Activated T-helper 1 cell treated with anti-CD3 and anti-CD28 coated beads, Interleukin-2, amount 50 U/mL, for 16 hours (primary cell): ENCODE results near the gene CUX1.

Experiments used
- DNase-seq, 2 donors: peaks; one replicate each; pipeline ENCODE4 v3.0.0-alpha.2; 2020; ENCODE audit warnings: low read depth in 1 of 2, low spot score in 1 of 2

CUX1 gene

DNA sequence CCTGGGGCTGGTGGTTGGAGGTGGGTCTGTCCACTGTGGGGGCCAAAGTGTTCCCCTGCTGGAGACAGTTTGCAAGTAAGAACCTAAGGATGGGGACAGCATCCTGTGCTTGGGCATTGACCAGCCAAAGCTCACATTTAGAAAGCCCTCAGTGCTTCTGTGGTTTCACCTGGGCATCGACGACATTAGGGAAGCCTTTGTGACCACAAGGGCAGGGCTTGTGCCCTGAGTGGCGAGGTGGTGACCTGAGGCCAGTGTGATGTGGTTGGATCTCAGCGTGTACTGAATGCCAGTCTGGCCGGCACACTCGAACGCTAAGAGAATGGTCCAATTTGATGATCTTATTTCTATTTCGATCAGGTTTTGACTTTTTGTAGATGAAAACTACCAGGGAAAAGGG, 437.1 kb downstream of the CUX1 start:
- DNase-seq: no peak

DNA sequence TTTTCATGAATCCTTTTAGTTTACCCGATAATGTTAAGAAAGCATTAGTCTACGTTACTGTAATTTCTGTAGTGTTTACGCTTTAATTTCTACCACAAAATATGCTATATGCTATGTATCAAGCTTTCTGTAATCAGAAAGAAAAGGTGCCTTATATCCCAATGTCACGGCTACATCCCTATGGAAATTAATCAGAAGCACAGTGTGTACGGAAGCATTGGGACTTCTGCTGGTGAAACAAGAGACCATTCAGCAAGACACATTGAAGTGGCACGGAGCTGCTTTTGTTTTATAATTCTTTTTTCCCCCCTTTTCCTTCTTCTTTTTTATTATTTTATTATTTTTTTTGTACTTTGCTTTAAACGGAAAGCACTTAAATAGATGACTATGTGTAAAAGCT, 438.1 kb downstream of the CUX1 start:
- DNase-seq: no peak

DNA sequence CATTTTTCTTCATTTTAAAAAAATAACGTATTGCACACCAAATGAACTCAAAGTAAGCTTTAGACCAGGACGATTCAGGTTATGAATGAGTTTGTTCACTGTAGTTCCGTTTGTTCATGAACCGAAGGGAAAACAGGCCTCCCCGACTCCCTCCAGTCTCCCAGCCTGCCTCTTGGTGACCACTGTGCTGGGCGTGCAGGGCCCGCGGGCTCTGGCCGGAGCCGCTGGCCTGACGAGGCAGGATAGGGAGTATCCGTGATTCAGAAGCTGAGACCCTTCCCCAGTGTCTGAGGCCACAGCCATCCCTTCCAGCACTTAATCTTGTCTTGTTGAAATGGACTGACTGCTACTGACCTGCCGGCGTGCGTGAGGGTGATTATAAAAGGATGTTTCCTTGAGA, 438.5 kb downstream of the CUX1 start:
- DNase-seq: no peak

DNA sequence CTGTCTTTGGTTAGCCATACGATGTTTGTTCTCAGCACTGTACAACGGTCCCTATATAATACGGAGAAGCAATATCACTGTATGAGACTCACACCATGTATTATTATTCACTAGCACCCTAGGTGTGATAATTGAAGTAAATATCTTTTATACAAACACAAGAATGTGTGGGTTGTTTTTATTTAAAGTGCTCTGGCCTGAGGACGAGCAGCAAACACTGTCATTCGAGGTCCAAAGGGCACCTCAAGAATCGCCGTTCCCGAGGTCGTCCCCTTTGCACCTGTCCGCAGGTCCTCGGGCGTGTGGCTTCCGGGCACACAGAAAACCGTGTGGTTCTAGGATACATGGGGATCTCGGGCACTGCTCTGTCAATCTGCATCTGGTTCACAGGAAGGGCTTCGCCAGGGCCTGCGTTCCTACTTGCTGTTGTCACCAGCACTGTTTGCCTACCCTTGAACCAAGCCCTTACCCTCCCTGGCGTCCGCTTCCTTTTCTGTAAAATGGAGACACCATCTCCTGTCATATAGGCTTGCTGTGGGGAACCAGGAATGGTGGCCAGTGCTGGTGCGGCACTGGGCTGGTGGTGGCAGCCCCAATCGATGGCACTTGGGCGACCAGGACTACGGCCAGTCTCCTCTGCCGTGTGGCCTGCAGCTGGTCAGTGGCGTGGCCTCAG, 440.8 kb downstream of the CUX1 start:
- no peak for DNase-seq

DNA sequence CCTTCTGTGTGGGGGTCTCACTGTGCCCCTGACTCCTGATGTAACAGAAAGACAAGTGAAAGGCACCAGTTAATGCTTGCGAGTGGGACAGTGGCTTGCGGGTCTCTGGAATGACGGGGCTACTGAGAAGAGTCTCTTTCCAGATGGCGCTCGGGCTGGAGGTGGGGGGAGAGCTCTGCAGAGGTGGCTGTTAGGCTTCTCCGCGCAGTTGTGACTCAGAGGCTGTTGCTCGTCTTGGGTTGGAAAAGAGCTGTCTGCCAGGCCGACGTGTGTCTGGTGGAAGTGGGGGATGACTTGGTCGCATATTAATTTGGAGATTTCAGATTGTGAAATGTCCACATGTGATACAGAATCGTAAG, 441.3 kb downstream of the CUX1 start:
- no peak for DNase-seq

DNA sequence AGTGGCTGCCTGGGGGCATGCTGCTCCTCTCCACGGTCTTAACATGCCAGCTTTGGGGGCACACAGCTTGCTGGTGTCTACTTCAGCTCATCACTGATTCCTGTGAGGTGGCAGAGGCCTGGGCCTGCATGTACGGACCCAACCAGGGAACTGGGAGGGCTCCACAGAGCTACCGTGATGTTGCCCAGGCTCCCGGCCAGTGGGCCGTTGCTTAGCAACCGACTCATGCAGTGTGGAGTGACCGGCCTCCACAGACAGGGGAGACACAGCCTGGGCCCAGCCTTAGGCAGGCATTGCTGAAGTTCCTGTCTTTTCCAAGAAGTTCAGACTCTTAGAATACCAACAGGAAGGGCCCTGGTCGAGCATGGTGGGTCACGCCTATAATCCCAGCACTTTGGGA, 443.4 kb downstream of the CUX1 start:
- no peak for DNase-seq

DNA sequence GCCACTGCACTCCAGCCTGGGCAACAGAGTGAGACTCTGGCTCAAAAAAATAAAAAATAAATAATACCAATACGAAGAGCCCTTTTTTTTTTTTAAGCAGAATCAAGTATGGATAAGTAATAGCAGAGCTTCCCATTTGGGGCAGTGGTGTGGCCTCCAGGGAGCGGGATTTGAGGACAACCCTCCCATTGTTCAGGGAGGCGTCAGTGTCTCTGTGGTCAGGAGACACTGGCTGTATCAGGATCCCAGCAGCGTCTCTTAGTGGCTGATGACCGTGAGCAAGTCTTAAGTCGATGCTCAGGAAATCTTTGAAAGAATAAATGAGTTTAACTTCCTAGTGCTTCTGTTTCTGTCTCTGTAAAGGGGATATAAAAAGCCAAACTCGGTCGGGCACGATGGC, 444.0 kb downstream of the CUX1 start:
- DNase-seq: no peak

DNA sequence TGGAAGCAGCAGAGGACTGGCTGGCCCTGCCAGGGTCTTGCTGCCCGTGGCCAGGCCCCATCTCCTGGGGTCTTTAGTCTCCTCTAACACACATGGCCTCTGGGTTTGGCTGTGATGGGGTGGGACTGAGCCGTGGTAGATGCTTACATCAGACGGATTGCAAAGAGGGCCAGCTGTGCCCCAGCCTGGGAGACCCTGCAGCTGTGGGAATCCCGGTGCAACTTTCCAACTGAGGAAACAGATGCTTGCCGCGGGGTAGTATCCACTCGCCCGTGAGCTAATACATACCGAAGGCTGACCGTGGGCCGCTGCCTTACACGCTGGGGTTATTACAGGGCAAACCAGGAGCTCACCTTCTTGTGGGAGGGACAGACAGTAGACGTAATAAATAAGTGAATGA, 445.1 kb downstream of the CUX1 start:
- no peak for DNase-seq

DNA sequence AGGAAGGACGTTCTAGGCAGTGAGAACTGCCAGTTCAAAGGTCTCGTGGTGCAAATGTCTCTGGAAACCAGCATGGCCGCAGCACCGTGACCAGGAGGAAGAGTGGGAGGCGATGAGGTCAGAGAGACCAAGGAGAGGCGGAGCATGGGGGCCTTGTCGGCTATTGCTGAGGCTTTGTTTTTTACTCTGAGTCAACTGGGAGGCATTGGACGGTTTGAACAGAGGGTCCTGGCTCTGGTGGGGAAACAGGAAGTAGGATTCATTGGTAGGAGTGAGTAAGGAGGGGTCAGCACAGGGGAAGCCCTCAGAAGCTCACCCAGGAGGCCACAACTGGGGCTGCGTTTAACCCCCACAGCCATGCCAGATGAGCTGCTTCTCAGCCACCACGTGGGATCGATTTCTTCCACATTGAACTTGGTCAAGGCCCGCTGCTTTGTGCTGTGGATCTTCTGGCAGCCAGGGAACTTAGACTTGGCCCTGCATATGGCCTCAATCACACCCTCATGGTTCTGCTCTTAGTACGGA, 447.0 kb downstream of the CUX1 start:
- DNase-seq: no peak

DNA sequence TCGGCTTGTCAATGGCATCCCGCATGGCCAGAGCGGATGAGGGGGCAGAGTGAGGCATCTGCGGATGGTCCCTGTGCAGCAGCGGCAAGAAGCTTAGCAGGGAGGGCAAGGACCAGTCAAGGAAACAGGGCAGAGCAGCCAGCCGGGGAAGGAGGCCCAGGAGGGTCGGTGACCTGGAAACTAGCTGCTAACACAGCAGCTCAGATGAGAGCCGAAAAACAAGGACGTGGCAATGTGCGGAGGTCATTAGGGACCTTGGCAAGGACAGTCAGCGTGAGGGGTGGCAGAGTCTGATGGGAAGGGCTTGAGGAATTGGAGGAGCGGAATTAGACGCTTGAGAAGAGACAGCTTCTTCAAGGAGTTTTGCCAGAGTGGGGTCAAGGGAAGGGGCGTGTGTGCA, 449.1 kb downstream of the CUX1 start:
- DNase-seq: no peak

DNA sequence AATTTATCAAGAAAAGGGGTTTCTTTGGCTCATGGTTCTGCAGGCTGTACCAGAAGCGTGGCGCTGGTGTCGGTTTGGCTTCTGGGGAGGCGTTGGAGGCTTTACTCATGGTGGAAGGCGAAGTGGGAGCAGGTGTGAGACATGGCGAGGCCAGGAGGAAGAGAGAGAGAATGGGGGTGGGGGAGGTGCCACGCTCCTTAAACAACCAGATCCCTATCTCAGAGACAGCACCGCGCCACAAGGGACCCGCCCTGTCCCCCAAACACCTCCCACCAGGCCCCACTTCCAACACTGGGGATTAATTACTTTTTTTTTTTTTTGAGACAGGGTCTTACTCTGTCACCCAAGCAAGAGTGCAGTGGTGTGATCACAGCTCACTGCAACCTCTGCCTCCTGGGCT, 451.2 kb downstream of the CUX1 start:
- DNase-seq: no peak

DNA sequence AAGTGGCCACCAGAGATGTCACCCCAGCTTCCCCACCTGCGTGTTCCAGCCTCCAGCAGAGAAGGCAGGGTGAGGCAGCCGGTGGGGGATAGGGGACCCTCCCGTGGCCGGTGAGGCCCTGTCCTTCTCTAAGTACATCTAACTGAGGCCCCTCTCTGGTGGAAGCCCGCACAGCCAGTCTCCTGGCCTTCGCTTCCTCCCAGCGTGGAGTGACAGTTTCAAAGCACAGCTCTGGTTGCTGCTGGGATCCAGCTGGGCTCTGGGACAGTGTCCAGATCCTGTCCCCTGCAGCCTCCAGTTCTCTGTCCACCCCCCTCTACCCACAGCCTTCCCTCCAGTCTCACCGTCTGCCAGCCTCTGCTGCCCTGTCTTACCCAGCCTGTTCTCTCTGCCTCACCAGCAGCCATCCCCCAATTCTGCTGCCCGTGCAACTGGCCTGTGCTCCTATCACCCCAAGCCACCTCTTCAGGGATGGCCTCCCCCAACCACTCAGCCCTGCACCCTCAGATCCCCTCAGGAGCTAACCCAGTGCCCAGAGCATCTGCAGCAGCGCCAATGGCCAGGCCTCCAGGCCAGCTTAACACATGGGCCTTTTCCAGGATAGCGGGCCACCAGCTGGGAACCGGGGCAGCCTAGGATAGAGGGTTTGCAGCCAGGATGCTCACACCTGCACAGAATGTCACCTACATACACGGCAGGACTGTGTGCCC, 452.9 kb downstream of the CUX1 start:
- DNase-seq: no peak

DNA sequence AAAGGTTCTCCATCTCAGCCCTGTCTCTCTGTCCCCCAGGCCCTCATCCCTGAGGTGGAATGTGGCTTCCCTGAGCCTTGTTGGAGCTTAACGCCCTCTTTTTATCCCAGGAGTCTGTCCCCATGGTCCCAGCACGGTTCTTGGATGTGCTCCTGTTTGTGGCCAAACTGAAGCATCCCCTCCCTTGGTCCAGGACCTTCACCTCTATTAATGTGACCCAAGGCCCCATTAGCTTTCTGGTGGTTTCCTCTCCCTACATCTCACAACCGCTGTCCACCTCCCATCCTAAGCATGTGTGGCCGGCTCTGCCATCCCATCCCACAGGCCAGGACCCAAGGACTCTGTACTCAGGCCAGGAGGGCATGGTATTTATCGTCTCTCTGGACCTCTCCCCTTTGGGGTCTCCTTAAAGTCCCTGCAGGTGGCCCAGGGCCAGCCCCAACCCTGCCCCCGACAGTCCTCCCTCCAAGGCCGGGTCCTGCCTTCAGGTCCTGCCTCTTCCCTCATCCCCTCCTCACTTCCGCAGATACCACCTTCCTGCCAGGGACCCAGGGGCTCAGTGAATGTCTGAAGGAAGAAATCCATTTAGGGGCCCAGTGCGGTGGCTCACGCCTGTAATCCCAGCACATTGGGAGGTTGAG, 453.9 kb downstream of the CUX1 start:
- DNase-seq: no peak

DNA sequence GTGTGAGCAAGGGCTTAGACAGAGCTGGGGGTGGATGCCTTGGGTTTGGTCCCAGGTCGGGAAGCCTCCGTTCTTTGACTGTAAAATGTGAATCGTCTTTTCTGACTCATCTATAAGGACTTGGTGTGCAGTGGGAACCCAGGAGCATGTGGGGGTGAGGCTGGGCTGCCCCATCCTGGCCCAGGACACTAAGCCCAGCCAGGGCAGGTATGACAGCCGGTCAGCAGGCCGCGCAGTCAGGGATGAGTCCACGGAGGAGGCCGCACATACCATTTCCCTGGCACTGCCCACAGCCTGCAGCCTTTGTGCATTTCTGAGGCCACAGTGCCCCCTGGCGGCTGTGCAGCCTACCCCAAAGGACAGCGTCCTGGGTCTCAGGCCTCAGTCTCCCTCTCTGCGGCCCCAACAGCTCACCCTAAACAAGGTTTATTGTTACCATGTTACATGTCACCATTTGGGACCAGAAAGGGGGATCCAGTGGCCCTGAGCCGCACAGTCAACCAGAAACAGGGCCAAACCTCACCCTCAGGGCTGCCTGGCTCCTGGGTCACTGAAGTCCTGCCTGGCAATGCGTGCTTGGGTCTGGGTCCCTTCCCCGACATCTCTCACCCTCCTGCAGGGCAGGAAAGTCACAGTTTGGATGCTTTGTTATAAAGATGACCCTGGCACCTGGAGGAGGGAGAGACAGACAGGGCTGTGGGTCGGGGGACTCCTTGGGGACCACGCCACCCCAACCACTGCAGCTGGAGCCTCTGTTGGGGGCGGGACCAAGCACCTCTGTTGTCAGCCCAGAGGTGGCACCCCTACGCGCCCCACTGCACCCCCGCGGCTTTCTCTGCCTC, 454.9 kb downstream of the CUX1 start:
- DNase-seq: peak; percentile 66 to 67

DNA sequence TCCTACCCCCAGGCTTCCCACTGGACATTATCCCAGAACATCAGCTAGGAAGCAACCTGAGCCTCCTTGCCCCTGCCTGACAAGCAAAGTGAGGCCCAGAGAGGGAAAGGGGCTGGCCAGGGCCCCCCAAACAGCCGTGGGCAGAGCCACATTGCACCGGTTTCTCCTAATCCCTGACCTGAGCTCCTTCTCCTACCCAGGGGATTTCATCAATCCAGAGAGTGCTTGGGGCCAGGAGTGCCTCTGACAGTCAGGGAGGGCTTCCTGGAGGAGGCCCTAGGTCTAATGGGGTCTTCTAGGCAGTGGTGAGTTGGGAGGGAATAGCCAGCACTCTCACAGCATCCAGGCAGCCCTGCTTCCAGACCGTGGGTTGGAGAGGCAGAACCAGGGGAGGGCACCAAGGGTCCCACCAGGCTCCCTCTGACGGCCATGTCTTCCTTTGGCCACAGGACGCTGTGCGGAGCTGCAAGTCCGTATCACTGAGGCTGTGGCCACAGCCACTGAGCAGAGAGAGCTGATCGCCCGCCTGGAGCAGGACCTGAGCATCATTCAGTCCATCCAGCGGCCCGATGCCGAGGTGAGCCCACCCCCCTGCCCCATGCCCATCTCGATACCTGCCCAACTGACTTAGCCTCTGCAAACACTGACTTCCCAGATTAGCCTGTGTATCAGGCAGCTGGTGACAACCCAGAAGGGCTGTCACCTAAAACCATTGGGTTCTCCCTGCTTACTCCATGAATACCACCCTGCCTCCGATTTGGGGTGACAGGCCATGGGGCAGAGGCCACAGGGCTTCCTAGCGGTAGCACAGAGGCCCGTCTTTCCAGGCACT, 455.7 kb downstream of the CUX1 start:
- no peak for DNase-seq

DNA sequence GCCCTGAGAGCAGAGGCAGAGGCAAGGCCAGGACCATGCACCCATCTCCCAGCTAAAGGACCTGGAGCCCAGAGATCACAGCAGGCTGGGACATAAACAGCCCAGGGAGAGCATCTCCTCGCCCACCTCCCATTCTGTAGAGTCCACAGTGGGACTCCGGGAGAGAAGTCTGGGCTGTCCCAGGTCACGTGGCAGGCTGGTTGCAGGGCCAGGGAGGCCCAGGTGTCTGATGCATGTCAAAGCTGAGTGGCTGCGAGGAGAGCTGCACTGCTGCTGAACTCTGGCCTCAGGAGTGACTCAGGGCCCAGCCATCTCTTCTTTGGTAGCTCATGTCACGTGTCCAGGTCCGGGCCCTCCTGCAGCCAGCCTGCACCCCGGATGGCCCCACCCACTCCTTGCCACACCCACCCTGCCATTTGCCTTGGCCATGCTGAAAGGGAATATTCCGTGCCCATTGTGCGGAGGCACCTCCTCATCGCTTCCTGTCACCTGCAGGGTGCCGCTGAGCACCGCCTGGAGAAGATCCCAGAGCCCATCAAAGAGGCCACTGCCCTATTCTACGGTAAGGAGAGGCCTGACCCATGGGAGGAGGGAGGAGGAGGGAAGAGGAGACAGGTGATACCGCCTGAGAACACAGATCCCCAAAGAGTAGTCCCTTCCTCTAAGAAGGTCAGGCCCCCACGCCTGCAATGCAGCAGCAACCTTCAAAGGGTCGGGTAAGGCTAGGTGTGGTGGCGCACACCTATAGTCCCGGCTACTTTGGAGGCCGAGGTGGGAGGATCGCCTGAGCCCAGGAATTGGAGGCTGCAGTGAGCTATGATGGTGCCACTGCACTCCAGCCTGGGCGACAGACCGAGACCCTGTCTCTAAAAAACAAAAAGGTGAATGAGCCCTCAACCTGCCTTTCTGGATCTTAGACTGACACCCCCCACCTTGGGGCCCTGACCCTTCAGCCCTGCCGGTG, 456.6 kb downstream of the CUX1 start:
- DNase-seq: no peak

DNA sequence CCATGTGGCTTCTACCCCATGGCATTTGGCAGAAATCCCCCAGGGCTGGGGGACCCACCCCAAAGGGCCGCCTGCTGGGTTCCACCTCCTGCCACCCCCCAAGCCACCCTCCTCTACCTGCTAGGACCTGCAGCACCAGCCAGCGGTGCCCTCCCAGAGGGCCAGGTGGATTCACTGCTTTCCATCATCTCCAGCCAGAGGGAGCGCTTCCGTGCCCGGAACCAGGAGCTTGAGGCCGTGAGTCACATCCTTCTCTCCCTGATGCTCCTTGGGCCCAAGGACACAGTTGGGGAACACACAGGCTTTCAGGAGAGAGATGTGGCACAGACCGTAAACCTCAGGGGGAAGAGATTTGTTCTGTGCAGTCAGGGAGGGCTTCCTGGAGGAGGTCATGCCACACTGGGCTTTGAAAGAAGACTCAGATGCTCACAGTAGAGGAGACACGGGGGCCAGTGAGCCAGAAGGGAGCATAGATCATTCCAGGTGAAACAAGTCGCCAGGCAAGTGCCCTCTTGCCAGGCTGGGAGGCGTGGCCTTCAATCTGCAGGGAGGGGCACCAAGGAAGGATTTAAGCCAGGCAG, 457.8 kb downstream of the CUX1 start:
- DNase-seq: no peak

DNA sequence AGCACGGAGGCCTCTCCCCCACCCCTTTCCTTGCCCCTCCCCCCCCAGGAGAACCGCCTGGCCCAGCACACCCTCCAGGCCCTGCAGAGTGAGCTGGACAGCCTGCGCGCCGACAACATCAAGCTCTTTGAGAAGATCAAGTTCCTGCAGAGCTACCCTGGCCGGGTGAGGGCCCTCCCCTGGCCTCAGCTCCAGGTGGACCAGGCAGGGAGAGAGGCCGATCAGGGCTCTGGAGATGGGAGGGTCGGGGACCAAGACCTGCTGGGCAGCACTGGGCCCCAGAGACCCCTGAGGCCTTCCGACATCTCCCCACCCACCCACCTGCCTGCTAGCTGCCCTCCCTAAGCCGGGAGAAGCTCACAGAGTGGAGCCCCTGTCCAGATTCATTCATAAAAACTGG, 460.5 kb downstream of the CUX1 start:
- no peak for DNase-seq
